NCI-H345 treated with DMSO at 0.1 percent for 48 hours (cell line): Measurements from ENCODE around the gene CLSTN2.

Source experiments
- DNase-seq: peaks from one replicate; lab custom pipeline; 2025; ENCODE audit not compliant: unreplicated experiment; lab: John Stamatoyannopoulos, UW

The CLSTN2 gene

GRCh38 chr3:140051019-140051957, 116.3 kb downstream of the CLSTN2 start:
- DNase-seq = no peak

- DNase-seq = no peak
Observed at GRCh38 chr3:140052771-140053702, 118.1 kb downstream of the CLSTN2 start.

GRCh38 chr3:140053794-140054193, 118.8 kb downstream of the CLSTN2 start:
- DNase-seq = no peak

GRCh38 chr3:140055092-140055791, 120.3 kb downstream of the CLSTN2 start:
- no peak for DNase-seq

DNA sequence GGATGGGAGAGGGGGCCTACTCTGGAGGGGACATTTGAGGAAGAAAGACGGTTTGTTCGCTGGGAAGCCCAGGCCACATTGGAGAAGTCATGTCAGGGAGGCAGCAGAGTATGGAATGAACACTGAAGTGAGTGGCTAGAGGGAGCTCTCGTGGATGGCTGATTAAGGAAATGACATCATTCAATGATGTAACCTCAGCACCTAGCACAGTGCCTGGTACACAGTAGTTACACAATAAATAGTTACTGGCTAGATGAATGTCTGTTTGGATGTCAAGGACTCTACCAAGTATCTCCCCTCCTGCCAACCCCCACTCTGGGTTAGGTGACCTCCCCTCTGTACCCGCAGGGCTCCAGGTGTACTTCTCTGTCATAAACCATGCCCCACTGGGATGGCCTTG, 121.1 kb downstream of the CLSTN2 start:
- DNase-seq = no peak

- no peak for DNase-seq
Observed at GRCh38 chr3:140061211-140061610, 126.2 kb downstream of the CLSTN2 start.

GRCh38 chr3:140062461-140062860, 127.5 kb downstream of the CLSTN2 start:
- no peak for DNase-seq

DNA sequence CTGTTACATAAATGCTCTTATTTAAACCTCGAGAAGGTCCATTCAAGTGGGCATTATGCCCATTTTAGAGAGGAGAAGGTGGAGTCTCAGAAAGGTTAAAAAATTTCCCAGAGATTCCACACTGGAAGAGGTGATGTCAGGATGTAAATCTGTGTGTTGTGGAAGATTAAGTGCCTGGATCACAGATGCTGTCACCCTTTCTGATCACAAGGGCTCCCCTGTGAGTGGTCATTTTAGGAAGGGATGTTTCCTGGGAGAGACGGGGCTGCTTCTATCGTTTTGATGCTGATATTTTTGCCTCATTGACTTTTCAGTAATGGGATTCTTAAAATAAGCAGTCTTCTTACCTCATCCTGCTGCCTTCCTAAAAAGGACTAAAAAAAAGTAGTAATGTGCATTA, 132.5 kb downstream of the CLSTN2 start:
- DNase-seq = no peak

DNA sequence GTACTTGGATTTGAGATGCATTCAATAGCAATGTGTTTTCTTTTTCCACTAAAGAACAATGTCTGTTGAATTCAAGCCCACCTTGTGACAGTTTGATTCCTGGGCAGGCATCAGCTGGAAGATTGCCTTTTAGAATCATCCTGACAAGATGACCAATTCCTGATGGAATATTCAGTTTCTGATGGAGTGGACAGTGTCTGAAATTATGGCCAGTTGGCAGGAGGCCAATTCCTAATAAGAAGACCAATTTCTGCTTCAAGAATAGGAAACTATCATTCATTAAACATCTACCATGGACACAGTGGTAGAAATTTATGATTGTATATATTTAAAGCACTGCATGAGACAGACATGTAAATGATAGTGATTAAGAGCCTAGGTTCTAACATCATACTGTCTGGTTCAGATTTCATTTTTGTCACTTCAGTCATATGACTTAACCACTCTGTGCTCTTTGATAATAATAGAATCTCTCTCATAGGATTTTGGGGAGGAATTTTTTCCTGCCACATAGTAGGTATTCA, 133.6 kb downstream of the CLSTN2 start:
- DNase-seq = no peak

DNA sequence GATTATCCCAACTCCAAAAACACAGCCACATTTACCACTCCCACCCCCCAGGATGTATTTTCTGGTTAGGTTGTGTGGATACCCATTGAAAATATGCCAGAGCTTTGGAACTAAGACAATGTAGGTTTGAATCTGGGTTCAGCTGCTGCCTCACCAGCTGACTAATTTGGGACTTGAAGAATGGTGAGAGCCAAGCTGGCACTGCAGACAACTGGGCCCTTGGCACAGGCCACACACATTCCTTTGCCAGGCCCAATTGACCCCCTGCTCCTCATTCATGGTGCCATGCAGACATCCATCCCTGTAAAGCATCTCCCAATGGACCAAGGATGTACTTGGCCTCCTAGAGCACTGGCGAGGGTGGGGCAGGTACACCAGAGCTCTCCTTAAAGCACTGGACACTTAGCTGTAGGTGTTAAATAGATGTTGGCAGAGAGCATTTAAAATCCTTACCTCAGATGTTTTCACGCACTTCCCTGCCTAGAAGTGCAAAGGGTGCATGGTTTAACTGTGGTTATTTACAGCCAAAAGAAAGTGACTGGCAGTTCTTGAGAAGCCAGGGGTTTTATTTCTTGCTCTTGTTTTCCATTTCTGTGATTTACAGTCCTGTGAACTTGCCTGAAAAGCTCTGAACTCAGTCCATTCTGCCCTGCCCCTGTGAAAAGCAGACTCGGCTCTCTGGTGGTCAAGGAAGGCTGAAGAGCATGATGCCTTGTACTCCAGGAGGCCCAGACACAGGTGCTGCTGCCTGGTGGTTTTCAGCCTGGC, 138.5 kb downstream of the CLSTN2 start:
- no peak for DNase-seq

DNA sequence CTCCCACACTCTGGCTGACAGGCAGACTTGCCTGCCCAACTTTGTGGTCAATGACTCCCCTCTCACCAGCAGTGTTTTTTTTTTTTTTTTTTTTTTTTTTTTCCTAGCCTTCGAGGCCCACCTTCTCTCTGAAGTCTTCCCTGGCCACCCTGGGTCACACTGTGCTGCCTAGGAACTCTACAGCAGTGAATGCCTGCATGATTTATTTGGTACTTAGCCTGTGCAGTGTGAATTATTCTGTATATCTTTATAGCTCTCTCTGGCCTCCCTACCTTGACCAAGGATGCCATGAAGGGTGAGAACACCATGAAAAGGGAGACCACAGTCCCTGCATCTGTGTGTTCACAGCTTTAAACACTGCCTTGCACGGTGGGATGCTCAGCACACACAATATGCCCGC, 141.6 kb downstream of the CLSTN2 start:
- no peak for DNase-seq

DNA sequence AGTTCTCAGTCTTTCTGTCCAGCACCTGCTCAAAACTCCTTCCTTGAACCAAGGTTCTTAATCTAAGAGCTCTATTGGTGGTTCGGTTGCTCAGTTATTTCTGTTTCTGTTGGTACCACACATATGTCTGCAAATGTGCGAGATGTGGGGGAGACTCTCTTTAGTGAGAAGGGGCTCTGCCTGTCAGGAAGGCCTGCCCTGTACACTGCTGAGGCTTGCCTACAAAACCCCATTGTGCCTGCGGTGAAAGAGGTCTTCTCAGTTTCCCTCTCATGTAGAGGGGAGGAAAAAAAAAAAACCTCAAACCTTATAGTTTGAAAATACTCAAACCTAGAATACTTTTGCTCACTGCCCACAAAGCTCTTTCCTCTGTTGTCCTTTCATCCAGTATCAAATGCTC, 142.4 kb downstream of the CLSTN2 start:
- no peak for DNase-seq

- DNase-seq = no peak
Observed at GRCh38 chr3:140078343-140078742, 143.4 kb downstream of the CLSTN2 start.

DNA sequence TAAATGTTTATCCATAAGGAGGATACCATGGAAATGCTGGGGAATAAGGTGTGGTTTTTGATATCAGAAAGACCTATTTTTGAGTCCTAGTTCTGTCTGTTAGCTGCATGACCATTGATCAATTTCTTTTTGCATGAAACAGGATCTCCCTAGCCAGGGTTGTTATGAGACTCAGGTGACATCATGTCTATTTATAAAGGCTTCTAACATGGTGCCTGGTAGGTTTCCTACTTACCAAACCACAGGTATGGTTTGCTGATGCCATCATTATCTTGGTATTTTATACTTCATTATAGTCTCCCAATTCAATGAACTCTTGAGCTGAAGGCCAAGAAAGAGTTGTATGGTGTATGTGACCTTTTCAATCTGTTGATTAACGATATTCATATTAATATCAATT, 144.0 kb downstream of the CLSTN2 start:
- DNase-seq = no peak

DNA sequence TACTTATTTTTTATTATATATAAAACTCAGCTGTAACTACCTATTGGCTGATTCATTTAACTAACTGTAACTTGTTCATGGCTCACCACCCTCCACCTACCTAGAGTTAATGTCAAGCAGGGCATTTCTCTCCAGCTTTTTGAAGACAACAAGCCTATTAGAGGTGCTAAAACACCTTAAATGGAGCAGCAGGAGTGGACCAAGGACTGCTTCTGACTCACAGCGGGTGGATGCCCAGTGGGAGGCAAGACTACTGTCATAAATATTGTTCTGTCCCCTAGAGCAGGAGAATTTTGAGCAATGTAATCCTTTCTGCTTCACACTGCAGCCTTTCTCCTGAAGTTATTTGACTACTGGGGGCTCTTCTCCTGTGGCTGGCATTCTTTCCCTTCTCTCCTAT, 146.9 kb downstream of the CLSTN2 start:
- no peak for DNase-seq

GRCh38 chr3:140085001-140085400, 150.0 kb downstream of the CLSTN2 start:
- DNase-seq = no peak

DNA sequence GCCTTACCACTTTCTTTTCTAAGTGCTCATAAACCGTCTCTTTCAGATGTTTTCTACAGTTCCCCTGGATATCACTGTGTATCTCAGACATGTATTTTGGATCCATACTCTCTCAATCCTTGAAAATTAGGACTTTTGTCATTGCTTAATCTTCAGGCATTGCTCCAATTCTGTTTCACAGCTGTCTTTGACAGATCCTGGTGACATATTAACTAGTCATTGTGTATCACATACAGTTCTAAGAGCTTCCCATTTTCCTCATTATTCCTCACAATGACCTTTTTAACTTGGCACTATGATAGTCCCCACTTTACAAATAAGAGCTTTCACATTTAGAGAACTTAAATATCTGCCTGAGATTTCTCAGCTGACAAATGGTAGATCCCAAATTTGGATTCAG, 151.7 kb downstream of the CLSTN2 start:
- DNase-seq = no peak

DNA sequence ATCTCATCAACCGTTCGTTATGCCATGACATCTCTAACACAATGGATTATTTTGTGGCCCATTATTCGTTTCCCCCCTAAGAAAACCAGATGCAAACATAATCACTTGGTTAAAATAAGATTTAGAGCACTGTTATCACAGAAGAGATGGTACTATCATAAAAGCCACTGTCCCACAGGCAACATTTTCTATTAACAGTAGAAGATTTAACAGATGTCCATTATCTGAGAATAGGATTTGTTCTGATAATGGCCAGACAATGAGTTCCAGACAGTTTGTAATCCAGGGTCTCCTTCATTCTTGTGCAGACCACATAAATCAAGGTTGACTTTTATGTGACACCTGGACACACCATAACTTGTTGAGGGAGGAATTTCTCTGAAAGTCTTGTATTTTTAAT, 153.1 kb downstream of the CLSTN2 start:
- no peak for DNase-seq

GRCh38 chr3:140088513-140088912, 153.5 kb downstream of the CLSTN2 start:
- DNase-seq = no peak

GRCh38 chr3:140089403-140090072, 154.6 kb downstream of the CLSTN2 start:
- DNase-seq = no peak
